Dedifferentiated amniotic fluid mesenchymal stem cell (primary cell): Measurements from ENCODE around the gene TSPAN18.

Experiments used
- DNase-seq: peaks from one replicate; pipeline ENCODE4 v3.0.0-alpha.2; 2016; ENCODE audit errors: extremely low spot score

Gene TSPAN18

DNA sequence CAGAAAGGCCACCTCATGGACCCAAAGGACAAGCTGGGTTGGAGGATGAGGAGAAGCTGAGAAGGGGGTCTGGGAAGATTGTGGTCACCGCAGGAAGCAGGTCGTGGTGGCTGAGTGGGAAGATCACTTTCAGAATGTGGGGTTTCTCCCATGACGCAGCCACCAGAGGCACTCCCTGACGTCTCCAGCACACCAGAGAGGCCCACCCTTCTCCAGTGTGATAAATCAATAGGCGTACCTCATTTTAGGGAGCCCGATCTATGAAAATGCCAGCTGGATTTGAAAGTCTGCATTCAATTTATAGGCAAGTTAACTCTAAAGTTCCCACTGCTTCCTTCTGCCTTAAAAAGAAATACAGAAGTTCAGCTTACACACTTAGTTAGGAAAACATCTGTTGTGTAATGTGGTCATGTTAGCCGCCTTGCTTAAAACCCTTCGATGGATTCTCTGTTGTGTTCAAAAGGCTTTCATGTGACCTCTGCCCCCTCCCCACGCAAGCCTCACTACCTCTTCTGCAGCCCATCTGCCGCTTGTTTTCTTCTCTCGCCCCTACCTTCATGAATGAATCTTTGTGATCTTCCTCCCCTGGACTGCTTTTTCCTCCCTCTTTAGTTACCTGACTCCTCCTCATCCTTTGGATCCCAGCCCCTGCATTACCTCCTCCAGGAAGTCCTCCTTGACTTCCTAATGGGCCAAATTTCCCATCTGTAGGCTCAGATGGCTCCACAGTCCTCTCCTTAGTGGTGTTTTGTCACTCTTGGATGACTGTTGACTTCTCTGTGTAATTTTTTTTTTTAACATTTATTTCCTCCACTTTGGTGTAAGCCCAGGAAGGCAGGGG is 10.7 kb downstream of the TSPAN18 start:
- DNase-seq, result no peak

DNA sequence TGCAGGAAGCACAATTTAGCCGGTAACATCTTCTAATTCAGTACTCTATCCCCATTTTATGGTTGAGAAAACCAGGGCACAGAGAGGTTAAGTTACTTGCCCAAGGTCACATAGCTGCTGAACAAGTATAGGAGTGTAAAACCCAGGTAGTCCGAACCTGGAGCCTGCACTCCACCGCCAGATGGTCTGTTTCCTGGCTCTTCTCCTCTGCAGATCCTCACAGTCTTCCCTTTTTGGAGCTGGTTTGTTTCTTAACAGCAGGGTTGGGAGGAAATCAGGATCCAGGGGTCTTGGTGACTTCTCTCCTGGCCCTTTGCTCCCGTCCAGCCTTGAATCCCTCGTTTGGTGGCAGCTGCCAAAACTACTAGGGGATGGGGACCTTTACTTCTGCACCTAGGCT is 12.0 kb downstream of the TSPAN18 start:
- no peak for DNase-seq

DNA sequence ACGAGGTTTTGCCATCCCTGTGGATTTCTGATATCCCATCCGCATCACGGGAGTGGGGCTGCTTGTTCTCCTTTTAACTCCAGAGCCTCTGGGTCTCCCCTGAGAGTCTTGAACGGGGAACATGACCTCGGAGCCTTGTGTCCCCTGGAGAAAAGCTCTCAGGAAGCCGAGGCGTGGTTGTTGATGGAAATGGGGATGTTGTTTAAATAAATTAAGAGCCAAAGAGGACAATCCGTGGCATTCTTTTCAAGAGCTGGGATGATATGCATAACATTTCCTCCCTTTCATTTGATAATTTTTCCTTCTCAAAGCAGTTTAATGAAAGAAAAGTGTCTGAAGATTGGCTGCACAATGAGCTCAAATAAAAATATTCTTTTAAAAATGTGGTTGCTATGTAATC is 14.2 kb downstream of the TSPAN18 start:
- DNase-seq, result no peak

DNA sequence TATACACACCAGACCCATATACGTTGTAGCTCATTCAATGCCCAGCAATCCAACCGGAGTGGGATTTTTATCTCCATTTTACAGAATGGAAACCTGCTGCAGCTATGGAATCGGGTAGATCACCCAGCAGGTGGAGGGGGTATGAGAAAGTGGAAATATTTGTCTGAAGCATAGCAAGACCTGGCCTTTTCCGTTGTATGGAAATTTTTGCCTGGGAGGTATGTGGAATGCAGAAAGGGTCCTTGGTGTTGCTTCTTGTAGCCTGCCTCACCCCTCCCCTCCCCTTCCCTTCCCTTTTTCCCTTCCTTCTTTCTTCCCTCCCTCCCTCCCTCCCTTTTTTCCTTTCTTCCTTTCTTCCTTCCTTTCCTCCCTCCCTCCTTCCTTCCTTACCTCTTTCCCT is 15.2 kb downstream of the TSPAN18 start:
- no peak for DNase-seq

DNA sequence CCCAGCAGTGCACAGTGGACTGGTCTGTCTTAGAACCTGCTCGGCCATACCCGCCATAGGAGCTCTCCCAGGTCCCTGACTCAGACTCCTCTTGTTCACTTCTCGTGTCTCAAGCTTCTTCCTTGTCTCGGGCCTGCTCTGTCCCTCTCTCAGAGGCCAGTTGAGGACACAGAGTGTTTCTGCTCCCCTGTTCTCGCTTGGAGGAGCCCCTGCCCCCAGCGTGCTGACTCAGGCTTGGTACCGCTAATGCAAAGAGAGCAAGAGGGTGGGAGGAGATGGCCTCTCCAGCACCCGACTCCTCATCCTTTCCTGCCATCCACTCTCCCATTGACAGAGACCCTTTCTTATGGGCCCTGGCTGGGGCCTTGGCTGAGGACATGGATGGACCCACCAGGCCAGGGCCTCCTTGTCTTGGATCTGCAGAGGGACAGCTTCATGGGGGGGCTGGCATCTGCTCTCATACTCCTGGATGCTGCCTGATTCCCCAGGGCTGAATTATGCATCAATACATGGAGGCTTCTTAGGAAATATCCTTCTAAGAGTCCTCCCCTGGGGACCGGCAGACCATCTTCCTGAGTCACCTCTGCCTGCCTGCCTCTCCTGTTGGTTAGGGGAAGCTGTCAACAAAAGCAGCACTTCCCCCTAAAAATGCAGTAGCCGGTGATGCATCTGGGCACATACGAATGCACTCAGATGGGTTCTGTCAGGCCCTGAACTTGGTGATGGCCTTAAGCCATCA is 15.9 kb downstream of the TSPAN18 start:
- no peak for DNase-seq

DNA sequence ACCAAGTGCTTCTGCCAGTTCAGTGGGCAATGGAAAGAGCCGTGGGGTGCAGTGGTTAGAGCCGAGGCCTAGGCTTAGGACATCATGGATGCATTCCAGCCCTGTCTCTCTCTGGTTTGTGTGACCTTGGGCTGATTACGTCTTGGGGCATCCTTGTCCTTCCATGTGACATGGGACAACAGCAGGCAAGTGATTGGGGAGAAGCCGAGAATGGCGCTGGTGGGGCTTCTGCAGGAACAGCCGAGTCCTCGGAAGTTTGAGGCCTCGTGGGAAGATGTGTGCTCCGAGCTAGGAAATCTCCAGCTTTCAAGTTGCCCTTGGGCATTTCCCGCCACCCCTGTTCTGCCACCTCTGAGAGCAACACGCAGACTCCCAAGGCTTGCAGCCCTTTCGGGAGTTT is 16.6 kb downstream of the TSPAN18 start:
- no peak for DNase-seq

DNA sequence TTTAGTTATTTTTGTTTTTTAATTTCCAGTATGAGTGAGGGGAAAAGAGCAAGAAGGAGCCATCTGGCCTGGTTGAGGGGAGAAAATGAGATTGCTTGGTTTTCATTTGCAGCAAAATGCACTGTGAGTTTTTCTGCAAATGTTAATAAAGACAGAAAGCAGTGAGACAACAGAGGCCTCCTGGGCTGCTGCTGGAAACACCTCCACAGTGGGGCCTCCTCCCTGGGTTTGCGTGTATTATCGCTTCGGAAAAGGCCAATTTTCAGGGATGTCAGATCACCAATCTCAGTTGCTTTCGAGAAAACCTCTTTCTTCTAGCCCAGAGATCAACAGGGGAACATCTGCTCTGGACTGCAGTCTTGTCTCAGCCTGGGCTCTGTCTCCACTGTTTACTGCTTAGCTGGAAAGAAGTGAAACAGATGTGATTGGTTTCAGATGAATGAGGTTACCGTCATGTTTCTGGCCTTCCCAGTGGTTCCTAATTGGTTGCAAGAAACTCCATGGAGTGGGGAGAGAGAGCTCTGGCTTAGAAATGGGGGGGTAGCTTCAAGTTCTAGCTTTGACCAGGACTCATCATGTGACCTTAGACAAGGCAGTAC is 17.3 kb downstream of the TSPAN18 start:
- DNase-seq, result no peak

DNA sequence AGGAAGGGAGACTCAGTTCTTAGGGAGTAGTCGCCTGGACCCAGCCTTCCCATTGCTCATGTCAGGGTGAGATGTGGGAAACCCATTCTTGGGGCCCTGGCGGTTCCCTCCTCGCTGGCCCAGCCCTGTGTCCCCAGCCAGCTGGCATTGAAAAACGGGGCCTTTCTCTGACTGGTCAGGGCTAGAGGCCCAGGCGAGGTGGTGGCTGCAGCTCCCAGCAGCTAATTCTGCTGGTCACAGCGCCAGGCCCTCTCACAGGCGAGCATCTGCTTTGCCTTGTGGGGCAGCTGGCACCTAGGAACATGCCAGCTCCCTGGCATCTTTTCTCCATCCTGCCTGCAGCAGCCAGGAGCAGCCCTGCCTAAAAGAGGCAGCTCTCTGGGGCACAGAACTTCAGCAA is 20.1 kb downstream of the TSPAN18 start:
- DNase-seq, result no peak

DNA sequence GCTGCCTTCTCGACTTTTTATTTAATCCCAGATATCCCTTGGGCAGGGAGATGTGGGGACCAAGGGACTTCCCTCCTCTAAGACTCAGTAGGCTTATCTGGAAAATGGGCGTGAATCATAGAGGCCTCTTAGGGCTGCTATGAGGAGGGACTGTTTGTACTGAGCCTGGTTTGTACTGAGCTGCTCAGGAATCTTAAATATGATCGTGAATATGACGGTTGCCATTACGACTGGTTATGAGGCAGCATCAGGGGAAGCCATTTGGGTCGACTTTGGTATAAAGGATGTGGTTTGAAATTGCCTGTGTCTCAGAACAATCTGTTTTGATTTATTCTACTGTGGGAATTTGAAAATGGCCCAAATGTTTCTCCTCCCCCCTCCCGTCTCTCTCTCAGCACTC is 20.6 kb downstream of the TSPAN18 start:
- peak; percentile 43 for DNase-seq

DNA sequence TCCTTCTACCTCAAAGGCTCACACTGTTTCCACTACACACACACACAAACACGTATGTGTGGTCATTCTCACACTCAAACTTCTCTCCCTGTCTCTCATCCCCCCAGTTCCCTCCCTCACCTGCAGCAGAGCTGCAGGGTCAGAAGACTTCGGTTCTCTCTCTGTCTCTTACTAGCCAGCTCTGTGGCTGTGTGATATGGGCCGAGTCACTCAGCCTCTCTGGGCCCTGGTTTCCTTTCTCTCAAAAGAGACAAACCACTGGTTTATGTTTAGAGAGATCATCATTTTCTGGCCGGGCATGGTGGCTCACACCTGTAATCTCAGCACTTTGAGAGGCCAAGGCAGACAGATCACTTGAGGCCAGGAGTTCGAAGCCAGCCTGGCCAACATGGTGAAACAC is 21.1 kb downstream of the TSPAN18 start:
- DNase-seq, result no peak

DNA sequence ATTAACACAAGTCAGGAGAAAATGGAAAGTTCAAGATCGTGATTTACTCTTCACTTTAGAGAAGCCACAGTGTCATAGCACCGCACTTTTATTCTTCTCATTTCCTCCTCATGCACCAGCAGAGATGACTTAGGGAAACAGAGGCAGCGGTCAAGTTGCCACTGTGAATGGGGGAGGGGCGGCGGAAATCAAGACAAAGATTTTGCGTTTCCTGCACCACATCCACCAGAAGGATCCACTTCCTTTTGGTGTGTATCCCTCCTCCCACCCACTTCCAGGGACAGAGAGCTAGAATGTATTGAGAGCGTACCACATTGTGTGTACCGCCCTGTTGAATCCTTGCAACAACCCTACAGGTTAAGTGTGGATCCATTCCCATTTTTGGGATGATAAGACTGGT is 21.8 kb downstream of the TSPAN18 start:
- no peak for DNase-seq

DNA sequence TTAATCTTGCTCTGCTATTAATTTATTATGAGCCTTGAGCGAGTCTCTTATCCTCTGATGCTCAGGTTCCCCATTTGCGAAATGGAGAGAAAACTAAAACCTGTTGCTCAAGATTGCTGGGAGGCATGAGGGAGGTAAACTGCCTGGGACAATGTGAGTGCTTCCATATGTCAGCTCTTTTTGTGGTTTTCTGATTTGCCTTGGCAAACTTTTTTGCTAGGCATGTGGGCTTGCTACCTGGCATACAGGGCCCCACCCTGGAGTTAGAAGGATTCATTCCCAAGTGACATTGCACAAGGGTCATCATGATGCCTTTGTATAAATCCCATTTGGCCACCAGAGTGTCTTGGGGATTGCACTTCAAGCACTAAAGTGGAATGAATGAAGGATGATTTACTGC is 22.4 kb downstream of the TSPAN18 start:
- no peak for DNase-seq

DNA sequence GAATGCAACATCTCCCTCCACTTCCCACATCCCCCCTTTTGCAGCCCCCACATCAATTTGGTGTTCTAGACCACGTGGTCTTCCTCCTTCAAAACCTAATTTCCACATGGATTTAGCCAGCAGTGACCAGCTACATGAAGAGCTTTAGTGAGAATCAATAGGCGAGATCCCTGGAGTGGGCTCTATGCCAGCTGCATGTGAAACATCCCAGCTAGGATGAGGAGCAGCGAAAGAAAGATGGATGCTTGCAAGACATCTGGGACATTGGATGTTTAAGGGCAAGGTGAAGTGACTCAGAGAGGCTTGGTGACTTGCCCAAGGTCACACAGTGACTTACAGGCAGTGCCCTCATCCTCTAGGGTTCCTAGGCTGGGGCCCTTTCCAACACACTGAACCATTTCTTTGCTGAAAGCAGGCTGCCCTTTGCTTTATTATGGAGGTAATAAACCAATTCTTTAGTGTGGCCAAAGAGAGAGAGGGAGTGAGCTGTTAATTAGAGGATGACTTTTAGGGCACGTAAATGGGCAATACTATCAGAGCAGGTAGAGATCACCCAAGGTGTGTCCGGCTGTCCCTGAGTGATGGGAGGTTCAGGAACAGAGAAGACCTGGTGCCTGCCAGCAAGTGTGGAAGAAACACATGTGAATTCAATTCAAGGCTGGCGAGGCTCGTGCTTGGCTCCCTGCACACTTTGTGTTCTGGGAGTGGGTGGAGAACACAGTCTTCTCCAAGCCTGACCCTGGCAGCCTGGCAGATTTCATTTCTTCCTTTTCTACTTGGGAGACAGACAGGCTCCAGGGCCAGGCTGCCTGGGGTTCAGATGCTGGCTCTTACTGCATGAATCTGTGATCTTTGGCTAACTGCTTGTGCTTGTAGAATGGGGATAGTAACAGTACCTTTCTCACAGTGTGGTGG is 24.0 kb downstream of the TSPAN18 start:
- no peak for DNase-seq

DNA sequence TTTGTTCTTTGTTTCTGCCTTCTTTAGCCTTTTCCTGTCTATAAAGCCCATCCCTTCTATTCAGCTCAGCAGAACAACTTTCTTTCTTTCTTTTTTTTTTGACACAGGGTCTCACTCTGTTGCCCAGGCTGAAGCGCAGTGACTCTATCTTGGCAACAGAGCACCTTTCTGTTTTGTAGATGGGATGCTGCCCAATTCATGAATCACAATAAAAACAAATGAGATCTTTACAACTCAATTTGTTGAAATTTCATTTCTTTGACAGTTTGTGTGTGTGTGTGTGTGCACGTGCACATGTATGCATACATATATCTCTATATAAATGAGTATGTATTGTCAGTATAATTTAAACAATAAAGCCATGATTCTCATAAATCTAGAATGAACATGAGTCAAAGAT is 25.5 kb downstream of the TSPAN18 start:
- DNase-seq, result no peak

DNA sequence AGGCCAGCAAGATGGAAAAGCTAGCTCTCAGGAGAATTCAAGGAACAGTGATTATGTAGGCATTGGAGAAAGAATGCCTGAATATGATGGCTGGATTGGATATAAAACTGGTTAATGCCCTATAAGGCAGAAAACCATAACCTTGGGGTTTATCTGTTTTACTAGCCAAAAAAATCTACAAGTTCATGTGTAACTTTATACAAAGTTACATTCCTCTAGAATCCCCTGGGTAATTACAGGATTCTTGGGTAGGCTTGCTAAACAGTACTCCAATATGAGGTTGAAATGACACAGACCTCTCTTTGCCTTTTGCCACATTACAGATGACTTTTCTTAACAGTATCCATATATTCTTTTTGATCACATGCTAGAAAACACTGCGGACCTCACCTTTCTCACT is 26.0 kb downstream of the TSPAN18 start:
- no peak for DNase-seq

DNA sequence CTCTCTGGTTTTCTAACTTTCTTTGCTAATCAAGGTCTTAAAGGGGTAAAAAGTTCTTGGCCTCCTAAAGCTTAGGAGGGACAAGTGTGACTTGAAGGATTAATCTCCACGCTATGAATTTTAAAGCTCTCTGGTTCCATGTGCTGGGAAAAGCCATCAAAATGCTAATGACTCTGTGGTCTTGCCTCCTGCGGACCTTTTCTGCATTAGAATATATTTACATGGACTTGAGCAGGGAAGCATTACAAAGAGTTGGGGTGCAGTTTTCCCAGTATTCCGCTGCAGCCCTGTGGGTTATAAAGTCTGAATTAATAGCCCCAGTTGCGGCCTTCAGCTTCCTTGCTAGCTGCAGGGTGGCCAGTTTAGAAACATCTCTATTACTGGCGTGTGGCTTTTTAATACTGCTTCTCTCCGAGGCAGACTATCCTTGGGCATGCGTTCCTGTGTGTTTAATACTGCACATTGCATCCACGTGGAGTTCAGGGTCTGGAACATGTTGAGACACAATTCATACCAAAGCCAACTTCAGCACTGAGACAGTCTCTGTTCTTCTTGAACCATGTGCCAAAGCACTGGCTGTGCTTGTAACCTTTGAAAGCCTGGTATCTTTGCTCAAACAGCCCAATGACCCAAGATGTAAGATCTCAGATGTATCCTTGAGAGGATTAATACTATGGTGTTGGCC is 27.3 kb downstream of the TSPAN18 start:
- no peak for DNase-seq

DNA sequence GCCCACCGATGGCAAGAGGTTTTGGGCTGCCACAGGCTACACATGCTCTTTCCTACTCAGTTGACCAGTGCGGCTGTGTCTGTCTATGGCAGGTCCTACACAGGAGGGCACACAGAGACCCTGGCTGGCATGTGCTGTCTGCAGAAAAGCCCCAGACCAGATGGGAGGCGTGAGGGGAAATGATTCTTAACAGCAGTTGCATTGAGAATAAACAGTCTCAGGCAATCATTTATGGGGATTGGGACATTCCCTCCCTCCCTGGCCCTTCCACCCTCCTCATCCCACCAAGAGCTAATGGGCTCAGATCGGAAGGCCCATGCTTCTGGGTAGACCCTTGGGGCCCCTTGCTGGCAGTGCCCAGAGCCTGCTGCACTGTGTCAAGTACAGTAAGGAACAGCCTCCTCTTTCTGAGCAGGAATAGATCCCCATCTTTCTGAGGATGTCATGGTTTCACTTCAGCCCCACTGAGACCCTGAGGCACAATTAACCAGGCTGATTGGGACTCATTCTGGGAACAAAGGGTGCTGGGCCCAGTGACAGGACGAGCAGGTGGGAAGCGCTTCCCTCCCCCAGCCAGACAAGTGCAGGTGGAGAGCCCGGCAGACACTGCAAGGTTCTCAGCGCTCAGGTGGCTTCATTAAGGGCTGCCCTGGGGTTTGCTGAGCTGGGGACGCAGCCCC is 28.3 kb downstream of the TSPAN18 start:
- DNase-seq, result no peak

DNA sequence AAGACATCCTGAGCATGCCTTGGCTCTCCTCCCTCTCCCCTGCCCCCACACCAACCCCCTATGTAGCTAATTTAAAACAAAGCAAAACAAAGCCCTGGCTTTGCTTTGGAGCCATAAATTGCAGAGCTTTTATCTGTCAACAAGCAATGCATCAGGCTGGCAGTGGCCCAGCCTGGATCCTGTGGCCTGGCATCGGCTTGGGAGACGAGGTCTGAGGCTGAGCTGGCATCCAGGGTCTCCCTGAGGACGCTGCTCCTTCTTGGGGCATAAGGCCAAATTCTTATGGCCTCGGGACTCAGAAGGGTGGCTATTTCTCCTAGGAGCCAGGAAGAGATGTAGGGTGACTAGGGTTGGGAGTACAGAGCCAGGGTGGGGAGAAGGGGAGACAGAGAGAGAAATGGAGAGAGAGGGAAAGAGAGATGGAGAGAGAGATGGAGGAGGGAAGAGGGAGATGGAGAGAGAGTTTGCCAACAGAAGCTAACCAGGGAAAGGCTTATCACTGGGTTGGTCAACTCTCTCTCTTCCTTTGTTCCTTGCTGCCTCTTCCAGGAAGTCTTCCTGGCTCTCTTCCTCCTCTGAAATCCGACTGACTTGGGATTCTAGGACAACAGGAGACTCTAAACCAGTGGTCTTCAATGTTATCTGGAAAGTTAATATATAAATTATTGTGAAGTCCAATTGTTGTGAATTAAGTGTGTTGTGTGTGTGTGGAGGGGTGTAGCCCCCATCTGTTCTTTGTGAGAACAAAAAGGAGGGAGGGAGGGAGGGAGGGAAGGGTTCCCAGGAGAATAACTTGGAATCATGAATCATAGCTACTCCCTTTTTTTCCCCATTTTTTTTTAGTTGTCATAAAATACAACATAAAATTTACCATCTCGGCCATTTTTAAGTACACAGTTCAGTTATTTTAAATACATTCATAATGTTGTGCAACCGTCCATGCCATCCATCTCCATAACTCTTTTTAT is 29.1 kb downstream of the TSPAN18 start:
- no peak for DNase-seq

DNA sequence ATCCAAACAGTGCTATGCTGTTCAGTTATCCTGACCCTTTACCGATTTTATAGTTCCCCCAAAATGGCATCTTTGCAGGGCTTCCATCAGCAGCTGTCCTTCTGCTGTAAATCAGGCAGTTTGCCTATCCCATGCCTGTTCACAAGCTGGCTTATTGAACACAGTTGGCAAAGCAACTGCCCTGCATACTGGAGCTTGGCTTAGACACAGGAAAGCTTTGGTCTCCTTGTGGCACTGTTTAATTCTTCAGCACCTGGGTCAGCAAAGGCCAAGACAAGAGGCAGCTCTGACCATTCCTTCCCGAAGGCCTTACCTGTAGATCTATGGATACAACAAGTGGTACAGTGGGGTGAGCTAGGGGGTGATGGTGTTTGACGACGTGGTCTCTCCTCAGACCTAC is 32.2 kb downstream of the TSPAN18 start:
- DNase-seq, result no peak
